Activated CD4-positive, CD25-positive, alpha-beta regulatory T cell treated with anti-CD3 and anti-CD28 coated beads, Interleukin-2, amount 50 U/mL, for 72 hours (primary cell): Measurements from ENCODE around the gene SCN1B.
A peak's percentile ranks its signal among the peaks of the same experiment; 100 is the strongest.

ENCODE experiments used
- DNase-seq: peaks from one replicate; pipeline ENCODE4 v3.0.0; 2021

Gene SCN1B

GRCh38 chr19:35059006-35059798 is 28.9 kb downstream of the SCN1B start:
- DNase-seq: no peak

DNA sequence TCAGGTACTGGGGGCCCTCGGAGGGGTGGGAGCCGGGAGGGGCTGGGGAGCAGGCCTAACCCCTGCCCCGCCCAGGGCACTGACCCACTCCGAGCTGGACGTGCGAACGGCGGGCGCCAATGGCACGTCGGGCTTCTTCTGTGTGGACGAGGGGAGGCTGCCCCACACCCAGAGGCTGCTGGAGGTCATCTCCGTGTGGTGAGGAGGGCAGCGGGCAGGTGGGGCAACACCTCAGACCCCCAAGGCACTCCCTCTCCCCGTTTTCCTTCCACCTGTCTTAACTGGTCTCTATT is 29.5 kb downstream of the SCN1B start:
- no peak for DNase-seq

- DNase-seq: no peak
Observed at GRCh38 chr19:35060160-35060855, 30.0 kb downstream of the SCN1B start.

GRCh38 chr19:35061583-35062373 is 31.5 kb downstream of the SCN1B start:
- DNase-seq: no peak

DNA sequence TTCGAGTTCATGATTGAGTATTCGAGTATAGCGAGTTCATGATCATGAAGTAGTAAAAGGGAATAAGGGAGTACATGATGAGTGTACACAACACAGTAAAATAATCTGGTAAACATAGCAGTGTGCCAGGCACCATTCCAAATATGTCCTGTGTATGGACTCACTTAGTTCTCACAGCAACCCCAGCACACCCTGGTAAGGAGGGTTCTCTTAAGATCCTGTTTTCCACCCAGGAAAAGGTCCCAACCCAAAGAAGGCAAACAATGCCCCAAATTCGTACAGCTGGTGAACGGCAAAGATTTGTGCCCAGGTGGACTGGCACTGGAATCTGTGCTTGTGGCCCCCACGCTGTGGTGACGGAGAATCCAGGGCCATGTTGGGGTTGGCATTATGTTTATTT is 32.7 kb downstream of the SCN1B start:
- DNase-seq: no peak

GRCh38 chr19:35063940-35064818 is 33.9 kb downstream of the SCN1B start:
- no peak for DNase-seq

GRCh38 chr19:35065574-35065973 is 35.3 kb downstream of the SCN1B start:
- no peak for DNase-seq

- DNase-seq: no peak
Observed at GRCh38 chr19:35066121-35066520, 35.9 kb downstream of the SCN1B start.

DNA sequence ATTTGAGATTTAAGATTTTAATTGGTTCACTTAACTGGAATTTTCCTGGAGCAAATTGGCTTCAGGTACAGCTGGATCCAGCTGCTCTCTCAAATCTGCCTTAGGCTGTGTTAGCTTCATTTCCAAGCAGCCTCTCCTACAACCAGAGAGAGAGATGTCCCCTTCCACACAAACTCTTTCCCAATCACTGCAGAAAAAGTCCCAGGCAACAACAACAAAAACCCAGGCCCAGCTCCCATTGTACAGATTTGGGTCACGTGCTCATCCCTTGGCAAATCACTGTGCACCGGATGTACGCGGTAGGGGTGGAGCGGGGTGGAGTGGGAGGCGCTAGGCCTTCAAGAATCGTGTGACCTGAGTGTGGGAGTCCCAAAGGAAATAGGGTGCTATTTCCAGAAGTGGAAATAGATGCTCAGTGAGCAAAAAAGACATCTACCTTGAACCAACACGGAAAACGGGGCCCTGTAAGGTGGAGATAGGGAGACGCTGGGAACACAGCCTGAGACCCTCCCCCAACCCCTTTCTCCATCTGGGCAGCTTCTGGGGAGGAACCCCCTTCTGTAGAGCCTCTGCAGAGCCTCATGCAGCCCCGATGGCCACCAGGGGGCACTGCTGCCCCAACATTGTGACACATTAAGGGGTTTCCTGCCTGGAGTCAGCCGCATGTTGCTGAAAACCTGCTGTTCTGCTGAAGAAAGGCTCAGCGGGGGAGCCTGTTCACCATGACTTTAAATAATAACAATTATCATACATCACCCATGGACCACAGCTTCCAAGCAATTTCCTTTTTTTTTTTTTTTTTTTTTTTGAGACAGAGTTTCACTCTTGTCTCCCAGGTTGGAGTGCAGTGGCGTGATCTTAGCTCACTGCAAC is 36.7 kb downstream of the SCN1B start:
- DNase-seq: peak; percentile 96

GRCh38 chr19:35068941-35069634 is 38.8 kb downstream of the SCN1B start:
- no peak for DNase-seq

DNA sequence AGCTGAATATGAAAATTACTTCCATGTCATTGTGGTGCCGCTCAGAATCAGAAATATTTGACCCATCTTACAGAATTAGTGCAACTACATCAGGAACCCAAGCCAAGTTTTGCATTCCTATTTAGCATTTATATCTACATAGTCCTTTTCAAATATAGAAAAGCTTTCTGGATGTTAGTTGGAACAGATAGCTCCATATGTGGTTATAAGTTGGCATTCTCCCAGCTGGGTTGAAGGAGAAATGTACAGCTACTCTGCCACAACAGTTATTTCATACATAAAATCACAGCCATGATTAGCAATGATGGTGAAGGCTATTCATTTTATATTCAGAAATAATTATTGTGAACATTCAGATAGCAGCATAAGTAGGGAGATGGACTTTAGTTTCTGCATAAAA is 39.4 kb downstream of the SCN1B start:
- no peak for DNase-seq

DNA sequence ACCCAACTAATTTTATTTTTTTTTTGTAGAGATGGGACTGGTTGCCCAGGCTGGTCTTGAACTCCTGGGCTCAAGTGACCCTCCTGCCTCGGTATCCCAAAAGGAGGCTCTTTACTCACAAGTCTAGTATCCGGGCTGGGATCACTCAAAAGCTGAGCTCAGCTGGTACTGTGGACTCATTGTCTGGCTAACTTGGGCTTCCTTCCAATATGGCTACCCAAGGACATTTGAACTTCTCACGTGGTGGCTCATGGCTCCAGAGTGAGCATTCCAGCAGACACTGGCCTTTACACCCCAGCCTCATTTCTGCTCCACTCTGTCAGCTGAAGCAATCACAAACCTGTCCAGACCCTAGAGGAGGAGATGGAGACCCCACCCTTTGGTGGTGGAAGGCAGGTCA is 40.2 kb downstream of the SCN1B start:
- no peak for DNase-seq

- no peak for DNase-seq
Observed at GRCh38 chr19:35073516-35073915, 43.2 kb downstream of the SCN1B start.

GRCh38 chr19:35073941-35074340 is 43.7 kb downstream of the SCN1B start:
- no peak for DNase-seq

- DNase-seq: no peak
Observed at GRCh38 chr19:35074426-35075201, 44.3 kb downstream of the SCN1B start.

GRCh38 chr19:35075202-35076025 is 45.1 kb downstream of the SCN1B start:
- DNase-seq: no peak

DNA sequence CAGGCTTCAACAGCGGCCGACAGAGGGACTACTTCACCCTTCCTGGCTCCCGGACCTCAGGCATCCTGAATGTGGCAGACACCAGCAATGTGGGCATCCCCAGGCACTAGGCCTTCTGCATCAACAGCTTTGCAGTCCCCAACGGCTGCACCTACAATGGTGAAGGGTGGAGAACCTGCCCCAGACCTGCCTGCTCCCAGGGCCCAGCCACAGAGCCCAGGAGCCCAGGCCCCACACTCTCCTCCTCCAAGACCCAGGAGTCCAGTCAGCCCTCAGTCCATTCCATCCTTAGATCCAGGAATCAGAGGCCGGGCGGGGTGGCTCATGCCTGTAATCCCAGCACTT is 45.7 kb downstream of the SCN1B start:
- no peak for DNase-seq

- no peak for DNase-seq
Observed at GRCh38 chr19:35076657-35077056, 46.4 kb downstream of the SCN1B start.

DNA sequence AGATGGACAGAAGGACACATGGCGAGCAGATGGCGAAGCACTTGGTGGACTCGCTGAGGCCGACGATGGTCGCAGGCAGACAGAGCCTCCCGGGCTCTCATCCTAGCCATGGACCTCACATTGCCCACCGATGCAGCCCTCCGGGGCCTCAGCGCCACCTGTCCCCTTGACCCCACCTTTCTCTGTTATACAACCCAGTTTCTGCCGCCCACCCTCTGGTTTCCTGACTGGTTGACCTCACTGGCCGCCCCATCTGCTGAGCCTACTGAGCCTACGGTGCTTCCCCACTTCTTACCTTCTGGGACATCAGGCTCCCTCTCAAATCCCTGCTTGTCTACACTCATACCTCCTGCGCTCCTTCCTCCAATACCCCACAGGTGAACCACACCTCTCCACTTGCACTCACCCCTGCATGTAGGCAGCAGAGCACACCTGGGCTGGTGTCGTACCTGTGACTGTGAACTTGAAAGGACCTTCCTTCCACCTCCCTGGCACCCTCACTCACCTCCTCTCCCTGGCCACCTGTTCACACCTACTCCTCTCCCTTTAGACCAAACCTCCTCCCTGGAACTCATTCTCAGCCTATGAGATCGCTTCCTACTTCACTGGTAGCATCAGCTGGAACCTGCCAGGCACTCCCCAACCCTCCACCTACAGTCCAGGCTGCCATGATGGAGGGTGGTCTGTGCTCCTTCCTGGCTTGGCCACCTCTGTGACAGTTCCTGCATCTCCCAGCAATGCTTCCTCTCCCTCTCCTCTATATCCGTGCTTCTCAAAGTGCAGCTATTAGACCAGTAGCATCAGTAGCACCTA is 47.3 kb downstream of the SCN1B start:
- no peak for DNase-seq
